NB4 (cell line): ENCODE results near the gene CFAP52.
"Not testable (repeated sequence)": the region's sequence is repeated elsewhere in the genome, so short reads cannot be mapped to it uniquely, and the experiment has no call there.

Experiments used
- CTCF ChIP-seq: IDR thresholded peaks from one replicate; pipeline ENCODE4 v1.5.1; 2012; ENCODE audit warnings: low read depth, low read length
- MYC ChIP-seq: IDR thresholded peaks from 2 replicates; pipeline ENCODE4 v1.6.1; 2011; ENCODE audit warnings: low read depth, low read length

- TF ChIP-seq CTCF, MYC: not testable (repeated sequence)
Measured at GRCh38 chr17:9597638-9598037, 21.2 kb downstream of the CFAP52 start.
